Measurements from ENCODE around the gene SORCS2. TPM values are rescaled to one million over a fixed set of nuclear protein-coding genes. Genes with fewer than 3 reads are reported as not detected.
A peak's percentile ranks its signal among the peaks of the same experiment; 100 is the strongest.

The SORCS2 gene
- total RNA-seq, 2 experiments from 2014 or later: 0.07 TPM

- peaks cover 12% of the 10 kb centered on the region for H3K9me3 Mint-ChIP-seq
- no peak for DNase-seq
- intact Hi-C loops (cut with micrococcal nuclease): loop anchor here (2.0 to 10.0 kb wide), 4 partner anchors 48 to 468 kb away; partner anchors contain the start of gene TBC1D14
- H3K27me3 Mint-ChIP-seq: peaks cover 17% of the 10 kb centered on the region
- no peak overlapping the region for H3K4me3 Mint-ChIP-seq
- POLR2A ChIA-PET: no interaction called here
- H3K27ac Mint-ChIP-seq: peak overlapping the region; percentile 66
- CTCF ChIA-PET: no interaction called here
- peaks cover 6% of the 10 kb centered on the region for H3K36me3 Mint-ChIP-seq
- peaks cover 12% of the 10 kb centered on the region for H3K4me1 Mint-ChIP-seq (ENCODE audit: low read depth)
These were observed 9.7 kb upstream of the SORCS2 start for GRCh38 chr4:7182616-7183015.

DNA sequence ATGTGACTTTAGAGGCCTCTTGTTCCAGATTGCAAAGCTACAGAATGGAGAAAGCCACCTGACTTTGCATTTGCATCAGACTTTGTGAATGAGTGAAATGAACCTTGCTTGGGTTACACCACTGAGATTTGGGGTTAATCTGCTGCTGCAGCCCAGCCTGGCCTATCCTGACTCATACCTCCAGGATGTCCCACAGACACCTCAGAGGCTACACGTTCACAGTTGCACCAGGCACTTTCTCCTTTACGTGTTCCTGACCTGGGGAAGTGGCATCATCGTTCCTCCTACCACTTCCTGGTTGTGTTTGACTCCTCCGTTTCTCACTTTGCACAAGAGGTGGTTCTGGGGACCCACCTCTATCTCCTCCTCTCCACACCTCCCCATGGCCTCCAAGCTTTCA, 9.2 kb upstream of the SORCS2 start:
- no peak overlapping the region for H3K4me3 Mint-ChIP-seq
- peaks cover 6% of the 10 kb centered on the region for H3K36me3 Mint-ChIP-seq
- intact Hi-C loops (cut with micrococcal nuclease): loop anchor here (2.0 to 10.0 kb wide), 4 partner anchors 48 to 468 kb away; partner anchors contain the start of gene TBC1D14
- H3K4me1 Mint-ChIP-seq (ENCODE audit: low read depth): peaks cover 12% of the 10 kb centered on the region
- ChIA-PET POLR2A (no interaction called here), CTCF (no interaction called here)
- H3K27me3 Mint-ChIP-seq: peaks cover 17% of the 10 kb centered on the region
- H3K27ac Mint-ChIP-seq: peak overlapping the region; percentile 66
- peaks cover 12% of the 10 kb centered on the region for H3K9me3 Mint-ChIP-seq
- peak; percentile 78 for DNase-seq

DNA sequence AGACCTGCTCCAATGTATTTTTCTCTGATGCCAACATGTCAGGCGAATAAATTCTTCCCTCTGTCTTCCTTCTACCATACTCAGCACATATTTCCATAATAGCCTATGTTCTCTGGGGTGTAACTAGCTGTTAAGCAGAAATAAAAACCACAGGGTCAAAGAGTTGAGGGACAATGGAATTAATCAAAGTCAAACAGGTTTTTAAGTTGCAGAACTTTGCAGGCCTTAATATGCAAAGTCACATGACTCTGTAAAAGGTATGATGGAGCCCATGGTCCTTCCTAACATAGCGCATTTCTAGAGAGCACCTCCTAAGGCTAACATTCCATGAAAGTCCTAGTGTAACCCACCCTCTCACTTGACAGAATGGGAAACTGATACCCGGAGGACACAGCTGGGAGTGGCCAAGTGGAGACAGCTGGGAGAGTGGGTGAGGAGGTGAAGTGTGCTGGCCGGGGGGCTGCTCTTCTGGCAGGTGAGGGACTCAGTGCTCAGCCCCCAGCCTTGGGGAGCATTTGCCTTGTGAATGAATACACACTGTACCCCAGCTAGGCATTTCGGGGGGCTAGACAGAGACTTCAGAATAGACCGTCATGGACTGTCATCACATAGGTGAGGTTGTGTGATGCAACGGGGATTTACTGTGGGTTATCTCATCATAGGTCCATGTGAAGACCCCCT, 8.4 kb upstream of the SORCS2 start:
- Mint-ChIP-seq H3K27me3 (peaks cover 20% of the 10 kb centered on the region), H3K4me3 (no peak overlapping the region), H3K9me3 (peaks cover 12% of the 10 kb centered on the region), H3K36me3 (peaks cover 6% of the 10 kb centered on the region), H3K4me1 (ENCODE audit: low read depth) (peaks cover 12% of the 10 kb centered on the region), H3K27ac (no peak overlapping the region)
- POLR2A ChIA-PET: interaction anchor here (0.6 kb wide), 1 partner anchor 466 kb away, joined by 3 read pairs; no protein-coding TSS in a partner anchor
- DNase-seq: no peak
- CTCF ChIA-PET: no interaction called here
- intact Hi-C loops (cut with micrococcal nuclease): loop anchor here (2.0 to 10.0 kb wide), 4 partner anchors 49 to 467 kb away; partner anchors contain the start of gene TBC1D14

- intact Hi-C loops (cut with micrococcal nuclease): loop anchor here (10.0 kb wide), 2 partner anchors 81 to 281 kb away; partner anchors contain the start of gene TBC1D14
- Mint-ChIP-seq H3K4me3 (no peak overlapping the region), H3K27me3 (peaks cover 26% of the 10 kb centered on the region), H3K27ac (no peak overlapping the region), H3K36me3 (peaks cover 4% of the 10 kb centered on the region), H3K4me1 (ENCODE audit: low read depth) (peaks cover 12% of the 10 kb centered on the region), H3K9me3 (peaks cover 4% of the 10 kb centered on the region)
- CTCF ChIA-PET: interaction anchor here (0.7 to 1.4 kb wide), 5 partner anchors 9 to 83 kb away, joined by 3 to 4 read pairs (median 3); no protein-coding TSS in a partner anchor
- peak; percentile 5 for DNase-seq
- POLR2A ChIA-PET: no interaction called here
These were observed 6.8 kb upstream of the SORCS2 start for GRCh38 chr4:7185487-7186030.

- Mint-ChIP-seq H3K4me1 (ENCODE audit: low read depth) (peaks cover 12% of the 10 kb centered on the region), H3K4me3 (no peak overlapping the region), H3K36me3 (peaks cover 4% of the 10 kb centered on the region), H3K27me3 (peaks cover 29% of the 10 kb centered on the region), H3K9me3 (peaks cover 4% of the 10 kb centered on the region), H3K27ac (no peak overlapping the region)
- peak; percentile 46 for DNase-seq
- intact Hi-C loops (cut with micrococcal nuclease): loop anchor here (10.0 kb wide), 2 partner anchors 81 to 281 kb away; partner anchors contain the start of gene TBC1D14
- ChIA-PET CTCF (interaction anchor here (0.7 to 1.4 kb wide), 5 partner anchors 9 to 84 kb away, joined by 3 to 4 read pairs (median 3); no protein-coding TSS in a partner anchor), POLR2A (no interaction called here)
These were observed 6.3 kb upstream of the SORCS2 start for GRCh38 chr4:7186031-7186430.

- no peak for DNase-seq
- ChIA-PET CTCF (interaction anchor here (1.0 to 1.4 kb wide), 3 partner anchors 24 to 84 kb away, joined by 3 to 4 read pairs (median 4); no protein-coding TSS in a partner anchor), POLR2A (no interaction called here)
- Mint-ChIP-seq H3K9me3 (peaks cover 4% of the 10 kb centered on the region), H3K4me3 (no peak overlapping the region), H3K27me3 (peaks cover 26% of the 10 kb centered on the region), H3K4me1 (ENCODE audit: low read depth) (peaks cover 12% of the 10 kb centered on the region), H3K36me3 (peaks cover 4% of the 10 kb centered on the region), H3K27ac (no peak overlapping the region)
- intact Hi-C loops (cut with micrococcal nuclease): loop anchor here (10.0 kb wide), 2 partner anchors 82 to 282 kb away; partner anchors contain the start of gene TBC1D14
These were observed 5.7 kb upstream of the SORCS2 start for GRCh38 chr4:7186516-7187167.

DNA sequence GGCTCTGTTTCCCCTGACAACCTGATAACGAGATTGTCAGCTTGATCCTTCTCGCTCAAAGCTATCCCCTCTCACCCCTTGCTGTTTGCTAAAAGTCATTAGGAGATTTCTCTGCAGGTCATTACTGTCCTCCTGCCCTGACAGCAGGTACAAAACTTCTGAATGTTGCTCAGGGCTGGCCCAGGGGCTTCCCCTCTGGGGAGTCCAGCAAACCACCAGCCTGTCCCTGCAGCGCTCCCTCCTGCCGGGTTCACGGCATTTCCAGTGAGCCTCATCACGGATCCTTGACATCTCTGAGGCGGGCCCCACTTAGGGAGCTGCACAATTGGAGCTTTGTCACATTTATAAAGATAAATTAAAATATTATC, 5.2 kb upstream of the SORCS2 start:
- Mint-ChIP-seq H3K27me3 (peaks cover 28% of the 10 kb centered on the region), H3K27ac (no peak overlapping the region), H3K9me3 (peaks cover 4% of the 10 kb centered on the region), H3K4me3 (no peak overlapping the region), H3K4me1 (ENCODE audit: low read depth) (peaks cover 12% of the 10 kb centered on the region), H3K36me3 (peaks cover 4% of the 10 kb centered on the region)
- ChIA-PET CTCF (no interaction called here), POLR2A (no interaction called here)
- intact Hi-C loops (cut with micrococcal nuclease): loop anchor here (10.0 kb wide), 2 partner anchors 82 to 282 kb away; partner anchors contain the start of gene TBC1D14
- no peak for DNase-seq

DNA sequence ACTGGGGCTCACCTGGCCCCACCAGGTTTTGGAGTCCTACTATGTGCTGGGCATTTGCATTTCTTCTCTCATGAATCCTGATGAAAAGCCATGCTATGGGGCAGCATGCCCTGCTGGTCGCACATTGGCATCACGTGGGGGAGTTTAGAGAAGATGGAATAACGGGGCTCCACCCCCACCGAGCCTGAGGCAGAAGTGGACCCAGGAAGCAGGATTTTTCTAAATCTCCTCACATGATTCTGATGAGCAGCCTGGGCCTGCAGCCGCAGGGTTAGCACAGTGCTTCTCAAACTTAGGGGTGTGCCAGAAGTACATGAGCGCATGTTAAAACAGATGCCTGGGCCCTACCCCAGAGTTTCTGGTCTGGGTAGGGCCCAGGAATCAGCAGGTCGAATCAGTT, 4.6 kb upstream of the SORCS2 start:
- intact Hi-C loops (cut with micrococcal nuclease): loop anchor here (10.0 kb wide), 2 partner anchors 83 to 283 kb away; partner anchors contain the start of gene TBC1D14
- Mint-ChIP-seq H3K36me3 (peaks cover 4% of the 10 kb centered on the region), H3K4me1 (ENCODE audit: low read depth) (peaks cover 11% of the 10 kb centered on the region), H3K9me3 (peaks cover 4% of the 10 kb centered on the region), H3K4me3 (no peak overlapping the region), H3K27me3 (peaks cover 27% of the 10 kb centered on the region), H3K27ac (no peak overlapping the region)
- ChIA-PET POLR2A (no interaction called here), CTCF (no interaction called here)
- no peak for DNase-seq

GRCh38 chr4:7189066-7189465, 3.3 kb upstream of the SORCS2 start:
- ChIA-PET CTCF (interaction anchor here (0.6 kb wide), 1 partner anchor 145 kb away, joined by 4 read pairs; no protein-coding TSS in a partner anchor), POLR2A (no interaction called here)
- H3K27me3 Mint-ChIP-seq: peaks cover 32% of the 10 kb centered on the region
- H3K4me1 Mint-ChIP-seq (ENCODE audit: low read depth): peaks cover 2% of the 10 kb centered on the region
- intact Hi-C loops (cut with micrococcal nuclease): loop anchor here (10.0 kb wide), 2 partner anchors 84 to 284 kb away; partner anchors contain the start of gene TBC1D14
- no peaks in the 10 kb centered on the region for H3K9me3 Mint-ChIP-seq
- H3K27ac Mint-ChIP-seq: no peak overlapping the region
- H3K36me3 Mint-ChIP-seq: no peaks in the 10 kb centered on the region
- no peak for DNase-seq
- no peak overlapping the region for H3K4me3 Mint-ChIP-seq

- intact Hi-C loops (cut with micrococcal nuclease): loop anchor here (5.0 to 10.0 kb wide), 5 partner anchors 85 to 795 kb away; partner anchors contain the start of gene TBC1D14
- H3K4me3 Mint-ChIP-seq: no peak overlapping the region
- DNase-seq: no peak
- ChIA-PET POLR2A (no interaction called here), CTCF (no interaction called here)
- no peaks in the 10 kb centered on the region for H3K9me3 Mint-ChIP-seq
- peaks cover 38% of the 10 kb centered on the region for H3K27me3 Mint-ChIP-seq
- no peak overlapping the region for H3K27ac Mint-ChIP-seq
- H3K36me3 Mint-ChIP-seq: no peaks in the 10 kb centered on the region
- peaks cover 2% of the 10 kb centered on the region for H3K4me1 Mint-ChIP-seq (ENCODE audit: low read depth)
These were observed 2.7 kb upstream of the SORCS2 start for GRCh38 chr4:7189475-7190277.

- H3K27me3 Mint-ChIP-seq: peaks cover 44% of the 10 kb centered on the region
- CTCF ChIA-PET: interaction anchor here (0.6 kb wide), 1 partner anchor 190 kb away, joined by 3 read pairs; no protein-coding TSS in a partner anchor
- intact Hi-C loops (cut with micrococcal nuclease): loop anchor here (5.0 to 10.0 kb wide), 3 partner anchors 527 to 795 kb away; no protein-coding TSS in a partner anchor
- no peak for DNase-seq
- no peaks in the 10 kb centered on the region for H3K36me3 Mint-ChIP-seq
- H3K4me3 Mint-ChIP-seq: no peak overlapping the region
- POLR2A ChIA-PET: no interaction called here
- no peak overlapping the region for H3K27ac Mint-ChIP-seq
- peaks cover 2% of the 10 kb centered on the region for H3K4me1 Mint-ChIP-seq (ENCODE audit: low read depth)
- H3K9me3 Mint-ChIP-seq: no peaks in the 10 kb centered on the region
These were observed 2.1 kb upstream of the SORCS2 start for GRCh38 chr4:7190278-7190594.

Measured in activated CD4-positive, alpha-beta memory T cell treated with anti-CD3 and anti-CD28 coated beads for 36 hours (primary cell).